ENCODE measurements around the gene MTR.

DNA sequence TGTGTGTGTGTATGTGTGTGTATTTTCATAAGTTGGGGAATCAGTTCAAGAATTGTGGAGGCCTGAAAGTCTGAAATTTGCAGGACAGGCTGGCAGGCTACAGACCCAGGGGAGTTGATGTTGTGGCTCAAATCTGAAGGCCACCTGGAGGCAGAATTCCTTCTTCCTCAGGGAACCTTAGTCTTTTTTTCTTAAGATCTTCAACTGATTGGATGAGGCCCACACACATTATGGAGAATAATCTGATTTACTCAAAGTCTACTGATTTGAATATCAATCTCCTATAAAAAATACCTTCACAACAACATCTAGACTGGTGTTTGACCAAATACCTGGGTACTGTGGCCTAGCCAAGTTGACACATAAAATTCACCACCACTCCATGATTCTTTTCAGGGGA is 147.3 kb downstream of the MTR start:
- TF ChIP-seq REST (IDR thresholded peaks at IDR 0.05; ENCODE audit: insufficient read depth in 1 of 2, low read depth in 2 of 2, low read length in 2 of 2) (no peak), TAF1 (IDR thresholded peaks at IDR 0.05; ENCODE audit: borderline replicate concordance, insufficient read depth, low read length) (no peak)

Data from PFSK-1 (cell line).